ENCODE data around the gene PAX5.

PAX5 gene

GRCh38 chr9:36855448-36856315 lies 178.4 kb downstream of the PAX5 start:
- no peak for DNase-seq (ENCODE audit: low spot score)

- DNase-seq (ENCODE audit: low spot score): no peak
Measured at GRCh38 chr9:36854751-36855150, 179.3 kb downstream of the PAX5 start.

- DNase-seq (ENCODE audit: low spot score): no peak
Measured at GRCh38 chr9:36854034-36854433, 180.0 kb downstream of the PAX5 start.

GRCh38 chr9:36853233-36853632 lies 180.8 kb downstream of the PAX5 start:
- DNase-seq (ENCODE audit: low spot score): no peak

- no peak for DNase-seq (ENCODE audit: low spot score)
Measured at GRCh38 chr9:36849943-36850342, 184.1 kb downstream of the PAX5 start.

DNA sequence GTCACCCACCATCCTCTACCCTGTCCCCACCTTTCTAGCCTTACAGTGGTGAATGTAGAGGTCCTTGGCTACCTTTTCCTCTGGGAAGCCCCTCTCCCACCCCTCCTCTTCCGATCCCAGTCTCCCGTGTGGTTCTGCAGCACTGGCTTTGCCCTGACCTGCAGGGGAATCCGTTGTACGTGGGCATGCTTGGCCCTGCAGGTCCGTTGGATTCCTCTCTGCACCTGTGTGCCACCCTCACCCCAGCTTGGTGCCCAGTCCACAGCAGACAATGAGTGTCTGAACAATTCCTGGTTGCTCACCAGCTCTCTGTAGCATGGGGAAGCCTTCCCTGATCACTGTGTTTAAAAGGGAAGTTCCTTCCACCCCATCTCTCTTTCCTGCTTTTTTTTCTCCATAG lies 185.1 kb downstream of the PAX5 start:
- no peak for DNase-seq (ENCODE audit: low spot score)

DNA sequence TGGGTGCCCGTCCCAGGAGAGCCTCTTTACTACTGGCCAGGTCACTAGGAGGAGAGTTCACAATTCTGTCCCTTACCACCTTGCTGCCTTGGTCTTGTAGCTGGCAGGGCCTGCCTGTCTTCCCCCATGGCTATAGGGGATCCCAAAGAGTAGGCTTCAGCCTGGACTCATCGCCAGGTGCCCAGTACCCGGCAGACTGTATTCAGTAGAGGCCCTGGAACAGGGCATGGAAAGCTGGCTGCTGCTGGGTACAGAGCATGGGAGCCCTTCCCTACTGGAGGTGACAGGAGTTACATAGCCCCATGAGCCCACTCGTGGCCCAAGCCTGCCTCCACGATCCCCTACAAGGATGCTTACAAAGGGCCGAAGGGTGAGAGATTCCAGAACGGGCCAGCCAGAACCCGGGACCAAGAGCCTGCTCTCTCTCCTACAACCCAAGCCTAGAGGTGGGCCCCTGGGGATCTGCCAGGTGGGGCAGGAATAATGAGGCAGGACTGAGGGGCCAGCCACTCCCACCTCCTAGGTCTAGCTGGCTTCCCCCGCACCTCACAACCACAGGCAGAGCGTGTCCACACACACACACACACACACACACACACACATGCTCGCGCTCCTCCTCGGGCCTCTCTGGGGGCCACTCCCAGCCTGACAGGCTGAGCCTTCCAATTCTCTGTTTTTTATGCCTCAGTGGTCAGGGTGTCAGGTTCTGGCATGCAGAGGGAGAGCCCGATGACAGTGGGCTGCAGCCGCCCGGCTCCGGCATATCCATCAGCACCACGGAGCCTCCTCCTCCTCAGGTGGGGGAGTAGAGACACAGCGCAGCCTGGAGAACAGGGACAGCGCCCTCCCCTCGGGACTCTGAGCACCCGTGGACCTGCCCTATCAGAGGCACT lies 186.0 kb downstream of the PAX5 start:
- DNase-seq (ENCODE audit: low spot score): no peak

- no peak for DNase-seq (ENCODE audit: low spot score)
Measured at GRCh38 chr9:36846621-36847020, 187.4 kb downstream of the PAX5 start.

DNA sequence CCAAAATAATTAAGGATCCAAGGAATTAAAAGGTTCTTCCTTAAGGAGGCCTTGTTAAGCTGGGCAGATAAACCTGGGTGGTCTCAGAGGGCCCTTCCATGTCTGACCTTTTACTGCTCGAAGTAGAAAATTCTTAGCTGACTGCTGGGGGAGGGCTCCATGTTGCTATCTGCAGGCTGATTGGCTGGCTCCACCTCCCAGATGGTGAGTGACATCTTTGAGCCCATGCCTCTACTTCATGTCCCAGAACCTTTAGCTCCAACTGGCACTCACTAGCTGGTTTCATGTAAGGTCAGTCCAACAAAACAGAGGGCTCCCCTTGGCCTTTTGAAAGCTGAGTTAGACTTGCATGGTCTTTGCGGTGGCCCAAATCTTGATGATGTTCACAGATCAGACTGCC lies 188.2 kb downstream of the PAX5 start:
- DNase-seq (ENCODE audit: low spot score): no peak

DNA sequence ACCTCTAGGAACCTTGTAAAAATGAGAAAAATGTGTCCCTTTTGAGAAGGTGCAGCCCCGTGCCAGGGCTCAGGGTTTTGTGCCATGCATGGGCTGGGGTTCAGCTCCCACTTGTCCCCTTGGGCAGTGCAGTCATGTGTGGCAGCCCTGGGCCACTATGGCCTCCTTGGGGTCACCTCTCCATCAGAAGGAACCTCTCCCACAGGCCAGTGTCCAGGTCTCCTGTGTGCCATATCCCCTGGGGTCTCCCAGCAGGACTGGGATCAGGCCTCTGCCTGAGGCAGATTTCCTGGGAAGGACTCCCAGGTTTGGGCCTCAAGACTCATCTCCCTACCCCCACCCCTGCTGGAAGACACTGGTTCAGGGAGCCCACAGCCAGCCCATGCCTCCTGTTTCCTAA lies 189.1 kb downstream of the PAX5 start:
- DNase-seq (ENCODE audit: low spot score): no peak

DNA sequence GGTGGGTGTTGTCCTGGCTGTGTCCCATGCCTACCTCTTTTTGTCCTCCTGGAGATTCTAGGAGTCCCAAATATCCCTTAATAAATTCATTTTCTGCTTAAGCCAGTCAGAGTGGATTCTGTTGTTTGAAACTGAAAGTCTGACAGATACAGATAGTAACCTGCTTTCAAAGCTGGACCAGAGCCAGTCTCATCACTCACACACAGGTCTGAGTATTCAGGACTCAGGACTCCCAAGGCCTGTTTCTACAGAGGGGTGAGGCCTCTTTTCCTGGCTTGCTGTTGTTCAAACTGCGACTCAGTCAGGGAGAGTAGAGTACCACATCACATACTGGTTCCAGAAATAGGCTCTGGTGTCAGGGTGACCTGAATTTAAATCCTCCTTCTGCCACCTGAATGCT lies 190.1 kb downstream of the PAX5 start:
- DNase-seq (ENCODE audit: low spot score): no peak

DNA sequence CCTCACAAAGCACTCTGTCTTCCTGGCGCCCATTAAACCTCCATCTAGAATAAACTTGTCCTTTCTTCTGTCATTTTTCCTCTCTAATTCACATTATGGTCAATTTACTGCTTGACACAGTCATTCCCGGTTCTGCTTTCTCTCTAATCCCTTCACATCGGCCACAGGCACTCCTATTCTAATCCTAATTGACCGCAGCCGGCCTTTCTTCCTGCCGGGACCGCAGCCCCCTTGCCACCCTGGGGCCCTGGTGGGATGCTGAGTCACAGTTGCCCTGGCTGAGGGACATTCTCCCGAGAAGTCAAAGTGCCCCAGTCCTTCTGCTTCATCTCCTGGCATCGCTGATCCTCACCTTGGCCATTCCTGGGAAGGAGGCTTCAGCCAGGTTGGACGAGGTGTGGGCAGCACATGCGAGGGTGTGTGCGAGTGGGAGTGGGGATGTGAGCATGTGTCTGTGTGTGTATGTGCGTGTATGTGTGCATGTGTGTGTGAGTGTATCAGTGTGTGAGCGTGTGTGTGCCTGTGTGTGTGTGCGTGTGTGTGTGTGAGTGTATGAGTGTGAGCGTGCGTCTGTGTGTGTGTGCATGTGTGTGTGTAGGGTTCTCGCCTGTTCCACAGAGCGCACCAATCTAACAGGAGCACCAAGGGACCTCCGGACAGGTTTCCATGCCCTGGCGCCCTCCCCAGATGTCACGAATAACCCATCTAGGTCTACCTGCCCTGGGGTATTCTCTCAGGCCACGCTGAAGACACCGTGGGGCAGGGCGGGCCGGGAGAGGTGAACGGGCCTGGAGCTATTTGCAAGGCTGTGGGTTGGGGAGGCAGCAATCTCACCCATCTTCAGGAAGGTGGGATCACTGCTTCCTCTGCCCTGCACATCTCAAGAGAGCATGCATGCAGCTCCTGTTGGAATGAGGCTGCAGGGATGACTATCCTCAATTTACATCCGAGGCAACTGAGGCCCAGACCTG lies 191.2 kb downstream of the PAX5 start:
- DNase-seq (ENCODE audit: low spot score): no peak

GRCh38 chr9:36840898-36841536 lies 193.1 kb downstream of the PAX5 start:
- DNase-seq (ENCODE audit: low spot score): no peak

- DNase-seq (ENCODE audit: low spot score): no peak
Measured at GRCh38 chr9:36839131-36839885, 194.8 kb downstream of the PAX5 start.

- DNase-seq (ENCODE audit: low spot score): no peak
Measured at GRCh38 chr9:36837431-36838405, 196.3 kb downstream of the PAX5 start.

DNA sequence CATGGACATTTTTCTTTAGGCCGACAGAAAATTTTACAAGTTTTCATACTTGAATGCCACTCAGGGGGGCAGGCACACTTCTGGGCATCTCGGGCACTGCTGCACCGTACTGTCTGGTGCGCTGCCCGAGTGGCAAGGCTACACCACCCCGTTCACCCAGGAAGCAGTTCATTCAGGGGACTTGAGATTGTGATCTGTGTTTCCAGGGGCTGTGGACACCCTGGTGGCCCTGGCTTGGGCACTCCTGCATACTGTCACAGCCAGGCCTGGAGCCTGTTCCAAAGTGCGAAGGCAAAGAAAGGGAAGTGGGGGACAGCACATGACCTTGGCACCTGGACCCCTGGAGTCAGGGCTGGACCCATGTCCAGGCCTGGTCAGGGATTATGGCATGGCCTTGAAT lies 197.6 kb downstream of the PAX5 start:
- no peak for DNase-seq (ENCODE audit: low spot score)

DNA sequence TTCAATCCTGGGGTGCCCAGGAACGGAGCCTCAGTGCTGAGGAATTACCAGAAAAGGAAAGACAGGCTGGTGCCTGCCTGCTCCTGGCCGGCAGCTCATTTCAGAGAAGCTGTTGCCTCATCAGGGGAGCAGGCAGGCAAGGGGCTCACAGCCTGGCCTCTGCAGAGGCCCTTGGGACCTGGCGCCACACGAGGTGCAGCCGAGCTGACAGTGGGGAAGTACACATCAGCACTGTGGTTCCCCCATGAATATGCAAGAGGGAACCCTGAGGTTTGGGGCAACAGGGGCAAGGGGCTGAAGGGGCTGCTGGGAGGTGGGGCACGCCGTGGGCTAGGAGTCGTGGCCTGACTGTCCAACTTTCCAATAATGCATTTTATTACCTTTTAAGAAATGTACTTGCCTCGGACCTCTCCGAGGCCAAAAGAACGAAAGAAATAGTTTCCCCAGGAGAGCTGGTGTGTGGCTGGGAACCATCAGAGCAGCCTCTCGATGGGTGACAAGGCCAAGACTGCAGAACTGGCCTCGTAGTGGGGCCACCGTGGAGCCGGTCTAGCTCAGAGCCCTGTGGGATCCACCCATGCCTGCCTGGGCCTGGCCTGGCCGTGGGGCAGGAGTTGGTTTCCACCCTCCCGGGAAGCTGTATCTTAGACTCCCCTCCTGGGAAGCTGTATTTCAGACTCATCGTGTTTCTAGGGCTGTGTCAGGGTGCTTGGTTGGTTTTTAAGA lies 198.6 kb downstream of the PAX5 start:
- DNase-seq (ENCODE audit: low spot score): no peak

DNA sequence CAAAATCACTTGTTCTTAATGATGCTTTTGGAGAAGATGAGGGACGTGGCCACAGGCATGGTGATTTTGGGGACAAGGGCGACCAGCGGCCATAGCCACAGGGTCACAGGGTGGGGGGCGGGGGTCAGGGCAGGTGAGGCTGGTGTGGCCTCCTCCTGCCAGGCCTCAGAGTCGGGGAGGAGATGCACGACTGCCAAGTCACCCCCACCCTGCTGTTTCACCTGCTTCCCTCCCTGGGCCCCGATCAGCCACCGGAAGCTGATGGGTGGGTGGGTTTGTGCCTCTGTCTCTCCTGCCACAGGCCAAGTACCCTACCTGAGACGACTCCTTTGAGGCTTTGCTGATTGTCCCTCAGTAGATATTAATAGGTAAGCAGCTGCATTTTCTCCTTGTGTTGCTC lies 199.3 kb downstream of the PAX5 start:
- no peak for DNase-seq (ENCODE audit: low spot score)

GRCh38 chr9:36833954-36834353 lies 200.1 kb downstream of the PAX5 start:
- no peak for DNase-seq (ENCODE audit: low spot score)

All from kidney capillary endothelial cell (primary cell).